ENCODE measurements around the gene TCF7L2.

The TCF7L2 gene

DNA sequence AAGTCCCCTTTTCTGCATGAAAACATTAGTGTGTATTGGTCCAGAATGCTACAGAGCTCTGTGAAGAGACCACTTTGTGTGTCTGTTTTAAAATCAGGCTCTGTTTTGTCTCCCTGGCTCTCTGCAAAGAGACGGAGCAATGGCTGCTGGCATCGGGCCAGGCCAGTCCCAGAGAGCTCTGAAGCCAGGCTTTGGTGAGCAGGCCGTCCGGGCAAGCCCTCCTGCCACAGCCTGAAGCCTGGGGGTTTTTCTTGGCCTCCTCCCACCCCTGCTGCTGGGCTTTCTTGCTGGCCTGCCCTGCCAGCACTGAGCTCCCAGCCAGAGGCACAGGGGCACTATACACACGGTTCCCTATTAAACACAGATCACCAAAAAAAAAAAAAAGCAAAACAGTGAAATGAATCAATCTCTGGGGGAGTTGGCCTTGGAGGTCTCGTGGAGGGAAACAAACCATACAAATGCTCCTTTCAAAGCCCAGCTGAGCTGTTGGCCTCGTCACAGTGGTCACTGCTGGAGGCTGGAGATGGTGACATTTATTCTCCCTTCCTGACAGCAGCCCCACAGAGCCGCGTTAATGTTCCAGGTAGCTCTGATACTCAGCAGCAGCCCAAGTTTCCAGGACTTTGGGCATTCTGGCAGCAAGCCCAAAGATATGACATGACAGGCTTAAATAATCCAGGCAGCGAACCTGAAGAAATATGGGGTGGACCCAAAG lies 237.2 kb downstream of the TCF7L2 start:
- Histone ChIP-seq H3K9me3 (ENCODE audit: control insufficient read depth, insufficient read depth, low read length) (no peaks in the 10 kb centered on the region), H3K4me3 (ENCODE audit: low read length) (no peak overlapping the region), H3K79me2 (ENCODE audit: control insufficient read depth, low read length) (no peaks in the 10 kb centered on the region), H3K4me1 (ENCODE audit: control insufficient read depth, low read length) (no peaks in the 10 kb centered on the region), H3K4me2 (ENCODE audit: low read length) (no peak overlapping the region), H3F3A (ENCODE audit: control insufficient read depth, insufficient read depth) (no peaks in the 10 kb centered on the region), H3K27ac (ENCODE audit: low read depth, low read length) (no peak overlapping the region), H3K36me3 (ENCODE audit: control insufficient read depth, low read length) (no peaks in the 10 kb centered on the region), H3K27me3 (ENCODE audit: control insufficient read depth, low read length) (no peaks in the 10 kb centered on the region), H3K9me2 (replicated peaks; ENCODE audit: control insufficient read depth, low read length) (no peaks in the 10 kb centered on the region), H4K20me1 (ENCODE audit: control insufficient read depth, insufficient read depth, low read depth, low read length) (no peaks in the 10 kb centered on the region)
- no peak for TF ChIP-seq CTCF (IDR thresholded peaks at IDR 0.05; ENCODE audit: low read depth, low read length, poor library complexity, severe bottlenecking)
- TF ChIP-seq EZH2phosphoT487 (IDR thresholded peaks at IDR 0.05; ENCODE audit: borderline replicate concordance, low read length), result no peak

DNA sequence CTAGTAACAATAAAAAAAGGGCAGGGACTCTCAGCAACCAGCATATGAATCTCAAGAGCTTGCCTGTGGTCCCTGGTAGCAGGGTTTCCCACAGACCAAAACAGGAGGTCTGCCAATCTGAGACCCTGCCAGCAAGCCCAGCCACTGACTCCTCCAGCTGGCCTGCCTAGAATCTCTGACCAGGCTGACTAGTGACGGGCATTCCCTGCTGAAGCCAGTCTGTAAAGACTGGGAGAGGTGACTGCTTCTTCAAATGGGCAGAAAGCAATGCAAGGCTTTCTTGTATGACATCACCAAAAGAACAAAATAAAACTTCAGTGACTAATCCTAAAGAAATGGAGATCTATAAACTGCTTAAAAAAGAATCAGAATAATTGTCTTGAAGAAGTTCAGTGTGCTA lies 249.4 kb downstream of the TCF7L2 start:
- H3K9me2 ChIP-seq (replicated peaks; ENCODE audit: control insufficient read depth, low read length), result no peaks in the 10 kb centered on the region
- no peak overlapping the region for H3K4me2 ChIP-seq (ENCODE audit: low read length)
- H3K36me3 ChIP-seq (ENCODE audit: control insufficient read depth, low read length), result no peaks in the 10 kb centered on the region
- H3K9me3 ChIP-seq (ENCODE audit: control insufficient read depth, insufficient read depth, low read length), result no peaks in the 10 kb centered on the region
- no peaks in the 10 kb centered on the region for H4K20me1 ChIP-seq (ENCODE audit: control insufficient read depth, insufficient read depth, low read depth, low read length)
- no peaks in the 10 kb centered on the region for H3F3A ChIP-seq (ENCODE audit: control insufficient read depth, insufficient read depth)
- H3K27me3 ChIP-seq (ENCODE audit: control insufficient read depth, low read length), result peaks cover 10% of the 10 kb centered on the region; the same call in 1 of the 2 replicates
- no peak overlapping the region for H3K27ac ChIP-seq (ENCODE audit: low read depth, low read length)
- TF ChIP-seq EZH2phosphoT487 (IDR thresholded peaks at IDR 0.05; ENCODE audit: borderline replicate concordance, low read length), result no peak
- TF ChIP-seq CTCF (IDR thresholded peaks at IDR 0.05; ENCODE audit: low read depth, low read length, poor library complexity, severe bottlenecking), result no peak
- H3K4me3 ChIP-seq (ENCODE audit: low read length), result no peak overlapping the region
- H3K79me2 ChIP-seq (ENCODE audit: control insufficient read depth, low read length), result no peaks in the 10 kb centered on the region
- H3K4me1 ChIP-seq (ENCODE audit: control insufficient read depth, low read length), result no peaks in the 10 kb centered on the region

DNA sequence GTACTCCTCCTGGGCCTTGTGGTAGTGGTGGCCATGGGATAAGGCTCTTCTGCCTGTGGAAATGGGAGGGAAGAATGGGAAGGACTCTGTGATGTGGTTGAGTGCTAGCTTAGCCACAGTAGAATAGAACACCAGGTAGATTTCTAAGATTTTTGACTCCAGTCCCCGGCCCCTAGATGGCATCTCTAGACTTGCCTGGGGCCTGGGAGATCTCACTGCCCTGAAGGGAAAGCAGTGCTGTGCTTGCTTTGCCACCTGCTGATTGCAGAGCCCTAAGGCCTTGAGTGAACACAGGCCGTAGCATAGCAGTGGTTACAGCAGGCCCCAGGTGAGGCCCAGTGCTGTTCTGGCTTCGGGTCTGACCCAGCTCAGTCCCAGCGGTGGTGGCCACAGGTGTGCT lies 252.0 kb downstream of the TCF7L2 start:
- Histone ChIP-seq H3K27ac (ENCODE audit: low read depth, low read length) (no peak overlapping the region), H3K4me1 (ENCODE audit: control insufficient read depth, low read length) (no peaks in the 10 kb centered on the region), H3K4me2 (ENCODE audit: low read length) (no peak overlapping the region), H3K36me3 (ENCODE audit: control insufficient read depth, low read length) (no peaks in the 10 kb centered on the region), H3F3A (ENCODE audit: control insufficient read depth, insufficient read depth) (no peaks in the 10 kb centered on the region), H3K79me2 (ENCODE audit: control insufficient read depth, low read length) (no peaks in the 10 kb centered on the region), H4K20me1 (ENCODE audit: control insufficient read depth, insufficient read depth, low read depth, low read length) (no peaks in the 10 kb centered on the region), H3K9me2 (replicated peaks; ENCODE audit: control insufficient read depth, low read length) (no peaks in the 10 kb centered on the region), H3K4me3 (ENCODE audit: low read length) (no peak overlapping the region), H3K9me3 (ENCODE audit: control insufficient read depth, insufficient read depth, low read length) (no peaks in the 10 kb centered on the region), H3K27me3 (ENCODE audit: control insufficient read depth, low read length) (peaks cover 6% of the 10 kb centered on the region; the same call in 1 of the 2 replicates)
- no peak for TF ChIP-seq EZH2phosphoT487 (IDR thresholded peaks at IDR 0.05; ENCODE audit: borderline replicate concordance, low read length)
- no peak for TF ChIP-seq CTCF (IDR thresholded peaks at IDR 0.05; ENCODE audit: low read depth, low read length, poor library complexity, severe bottlenecking)

All from DOHH2 (cell line).